Neuronal stem cell (in vitro differentiated cells): Measurements from ENCODE around the gene PRKCE.

Experiments used
- DNase-seq: peaks from one replicate; pipeline ENCODE4 v3.0.0-alpha.2; 2013; ENCODE audit warnings: low spot score
- H2AFZ ChIP-seq: one replicate; pipeline ENCODE4 v1.6.1; 2013; ENCODE audit warnings: mild to moderate bottlenecking, low read length, inconsistent platforms
- H2AK5ac ChIP-seq: 2 replicates; pipeline ENCODE4 v1.6.1; 2013; ENCODE audit warnings: low read depth, mild to moderate bottlenecking, inconsistent platforms, low read length, moderate library complexity, mixed read lengths
- H2BK120ac ChIP-seq: 2 replicates; pipeline ENCODE4 v1.6.1; 2013; ENCODE audit warnings: low read depth, mild to moderate bottlenecking, inconsistent platforms, low read length, moderate library complexity, mixed read lengths
- H2BK12ac ChIP-seq: one replicate; pipeline ENCODE4 v1.6.1; 2013; ENCODE audit warnings: low read length, inconsistent platforms
- H2BK15ac ChIP-seq: 2 replicates; pipeline ENCODE4 v1.6.1; 2013; ENCODE audit warnings: mild to moderate bottlenecking, low read length, inconsistent platforms, mixed read lengths
- H2BK5ac ChIP-seq: one replicate; pipeline ENCODE4 v1.6.1; 2013; ENCODE audit warnings: inconsistent platforms, mild to moderate bottlenecking, low read length, moderate library complexity
- H3K14ac ChIP-seq: one replicate; pipeline ENCODE4 v1.6.1; 2013; ENCODE audit warnings: low read length, inconsistent platforms
- H3K18ac ChIP-seq: 2 replicates; pipeline ENCODE4 v1.6.1; 2013; ENCODE audit warnings: low read length, inconsistent platforms
- H3K23ac ChIP-seq: 2 replicates; pipeline ENCODE4 v1.6.1; 2013; ENCODE audit warnings: low read depth, mild to moderate bottlenecking, mixed read lengths, low read length, inconsistent platforms; ENCODE audit not compliant: poor library complexity
- H3K27ac ChIP-seq: replicated peaks from 3 replicates; pipeline ENCODE4 v1.5.1; 2013; ENCODE audit warnings: low read length, inconsistent platforms
- H3K27me3 ChIP-seq, 3 experiments: 2 replicates each; pipeline ENCODE4 v1.6.1; 2013; ENCODE audit warnings: low read length in 3 of 3, mild to moderate bottlenecking in 2 of 3, inconsistent platforms in 1 of 3, low read depth in 1 of 3, mixed read lengths in 1 of 3, moderate library complexity in 1 of 3; ENCODE audit not compliant: control insufficient read depth in 3 of 3, insufficient read depth in 3 of 3
- H3K36me3 ChIP-seq, 2 donors: replicated peaks in 1 of 2; 2 replicates each; pipeline ENCODE4 v1.6.1; 2013; ENCODE audit warnings: low read length in 2 of 2; ENCODE audit not compliant: control insufficient read depth in 2 of 2, insufficient read depth in 2 of 2
- H3K4ac ChIP-seq: 2 replicates; pipeline ENCODE4 v1.6.1; 2013; ENCODE audit warnings: inconsistent platforms, mild to moderate bottlenecking, low read length, moderate library complexity
- H3K4me1 ChIP-seq, 2 donors: 1 replicate in 1 of 2; 2 replicates in 1 of 2; pipeline ENCODE4 v1.6.1; 2013; ENCODE audit warnings: low read length in 2 of 2, low read depth in 1 of 2; ENCODE audit not compliant: control insufficient read depth in 2 of 2, insufficient read depth in 1 of 2
- H3K4me2 ChIP-seq: one replicate; pipeline ENCODE4 v1.6.1; 2013; ENCODE audit warnings: mild to moderate bottlenecking, low read length, inconsistent platforms; ENCODE audit not compliant: insufficient read depth, poor library complexity, severe bottlenecking
- H3K4me3 ChIP-seq, 2 donors: 2 replicates each; pipeline ENCODE4 v1.5.1; 2013; ENCODE audit warnings: low read length in 2 of 2, mild to moderate bottlenecking in 2 of 2, inconsistent platforms in 1 of 2, moderate library complexity in 1 of 2
- H3K79me1 ChIP-seq: one replicate; pipeline ENCODE4 v1.6.1; 2013; ENCODE audit warnings: low read depth, mild to moderate bottlenecking, inconsistent platforms, low read length, moderate library complexity
- H3K9ac ChIP-seq: one replicate; pipeline ENCODE4 v1.6.1; 2013; ENCODE audit warnings: mild to moderate bottlenecking, low read depth, low read length, inconsistent platforms; ENCODE audit not compliant: poor library complexity
- H3K9me3 ChIP-seq, 2 donors: replicated peaks in 1 of 2; 2 replicates each; pipeline versions ENCODE3 to v1.6.1; 2013; ENCODE audit warnings: low read length in 2 of 2, mild to moderate bottlenecking in 2 of 2, inconsistent platforms in 1 of 2, low read depth in 1 of 2, mixed read lengths in 1 of 2, moderate library complexity in 1 of 2; ENCODE audit not compliant: control insufficient read depth in 2 of 2, insufficient read depth in 1 of 2
- H4K8ac ChIP-seq: one replicate; pipeline ENCODE4 v1.6.1; 2013; ENCODE audit warnings: low read depth, mild to moderate bottlenecking, inconsistent platforms, low read length, moderate library complexity
- H4K91ac ChIP-seq: one replicate; pipeline ENCODE4 v1.6.1; 2013; ENCODE audit warnings: low read length, low read depth, mild to moderate bottlenecking, inconsistent platforms; ENCODE audit not compliant: poor library complexity
- WGBS, 2 donors: extraction: QIAGEN DNeasy Blood & Tissue Kit; methylation state at CpG; one replicate each; pipeline ENCODE4 v1.1.7; 2013; ENCODE audit warnings: missing lambda C conversion rate in 2 of 2, mixed read lengths in 1 of 2; ENCODE audit not compliant: insufficient read length in 2 of 2, insufficient replicate concordance in 1 of 2; ENCODE audit errors: extremely low coverage in 2 of 2; 5-methylcytosine and 5-hydroxymethylcytosine counted together

PRKCE gene

GRCh38 chr2:46117379-46117778 is 465.9 kb downstream of the PRKCE start:
- Histone ChIP-seq H3K4me2 (no peak overlapping the region), H2BK5ac (no peak overlapping the region), H2AK5ac (no peak overlapping the region), H3K4me1 (no peaks in the 10 kb centered on the region), H4K91ac (no peak overlapping the region), H4K8ac (no peak overlapping the region), H3K23ac (no peak overlapping the region), H2AFZ (no peak overlapping the region), H3K18ac (no peak overlapping the region), H3K79me1 (no peaks in the 10 kb centered on the region), H3K27me3 (no peaks in the 10 kb centered on the region), H2BK12ac (no peak overlapping the region), H3K9me3 (no peaks in the 10 kb centered on the region), H2BK120ac (no peak overlapping the region), H3K4me3 (no peak overlapping the region), H3K14ac (no peak overlapping the region), H3K9ac (no peak overlapping the region), H3K27ac (no peak overlapping the region), H2BK15ac (no peak overlapping the region), H3K36me3 (no peaks in the 10 kb centered on the region), H3K4ac (no peak overlapping the region)
- DNase-seq: no peak
- no CpG with 5 or more reads among the region's 2 CpGs for whole genome bisulfite sequencing, 2 donors

GRCh38 chr2:46117994-46118393 is 466.5 kb downstream of the PRKCE start:
- H2AFZ ChIP-seq: no peak overlapping the region
- no peak overlapping the region for H3K4me2 ChIP-seq
- H4K91ac ChIP-seq: no peak overlapping the region
- no CpG with 5 or more reads among the region's 3 CpGs for WGBS, 2 donors
- no peak overlapping the region for H3K23ac ChIP-seq
- H3K4me1 ChIP-seq: no peaks in the 10 kb centered on the region
- H3K4me3 ChIP-seq: no peak overlapping the region
- DNase-seq: no peak
- H3K9me3 ChIP-seq: no peaks in the 10 kb centered on the region
- H2AK5ac ChIP-seq: no peak overlapping the region
- H2BK120ac ChIP-seq: no peak overlapping the region
- H3K79me1 ChIP-seq: no peaks in the 10 kb centered on the region
- H3K36me3 ChIP-seq: no peaks in the 10 kb centered on the region
- H3K4ac ChIP-seq: no peak overlapping the region
- H3K27me3 ChIP-seq: no peaks in the 10 kb centered on the region
- H3K9ac ChIP-seq: no peak overlapping the region
- no peak overlapping the region for H2BK12ac ChIP-seq
- H3K18ac ChIP-seq: no peak overlapping the region
- H2BK5ac ChIP-seq: no peak overlapping the region
- H3K27ac ChIP-seq: no peak overlapping the region
- no peak overlapping the region for H2BK15ac ChIP-seq
- H3K14ac ChIP-seq: no peak overlapping the region
- H4K8ac ChIP-seq: no peak overlapping the region

GRCh38 chr2:46118656-46119371 is 467.3 kb downstream of the PRKCE start:
- H3K9ac ChIP-seq: no peak overlapping the region
- no peak overlapping the region for H3K14ac ChIP-seq
- no peak overlapping the region for H4K8ac ChIP-seq
- no peaks in the 10 kb centered on the region for H3K27me3 ChIP-seq
- no peaks in the 10 kb centered on the region for H3K9me3 ChIP-seq
- no peak overlapping the region for H2AK5ac ChIP-seq
- H2BK12ac ChIP-seq: no peak overlapping the region
- no peak for DNase-seq
- no peaks in the 10 kb centered on the region for H3K36me3 ChIP-seq
- WGBS, 2 donors: no CpG with 5 or more reads among the region's 7 CpGs
- H3K79me1 ChIP-seq: no peaks in the 10 kb centered on the region
- H3K4me2 ChIP-seq: no peak overlapping the region
- H2BK120ac ChIP-seq: no peak overlapping the region
- no peak overlapping the region for H3K4ac ChIP-seq
- H3K18ac ChIP-seq: no peak overlapping the region
- H4K91ac ChIP-seq: no peak overlapping the region
- no peak overlapping the region for H3K27ac ChIP-seq
- H2BK5ac ChIP-seq: no peak overlapping the region
- H3K4me1 ChIP-seq: no peaks in the 10 kb centered on the region
- no peak overlapping the region for H3K23ac ChIP-seq
- H2BK15ac ChIP-seq: no peak overlapping the region
- H2AFZ ChIP-seq: no peak overlapping the region
- no peak overlapping the region for H3K4me3 ChIP-seq

- Histone ChIP-seq H3K9ac (no peak overlapping the region), H3K4me1 (no peaks in the 10 kb centered on the region), H3K36me3 (no peaks in the 10 kb centered on the region), H3K14ac (no peak overlapping the region), H3K9me3 (no peaks in the 10 kb centered on the region), H2BK5ac (no peak overlapping the region), H2BK120ac (no peak overlapping the region), H3K23ac (no peak overlapping the region), H3K27me3 (no peaks in the 10 kb centered on the region), H2AFZ (no peak overlapping the region), H3K4ac (no peak overlapping the region), H2BK15ac (no peak overlapping the region), H4K91ac (no peak overlapping the region), H4K8ac (no peak overlapping the region), H2BK12ac (no peak overlapping the region), H3K79me1 (no peaks in the 10 kb centered on the region), H3K4me2 (no peak overlapping the region), H3K27ac (no peak overlapping the region), H3K18ac (no peak overlapping the region), H3K4me3 (no peak overlapping the region), H2AK5ac (no peak overlapping the region)
- DNase-seq: no peak
- no CpG with 5 or more reads among the region's 5 CpGs for WGBS, 2 donors
Observed at GRCh38 chr2:46119453-46119852, 468.0 kb downstream of the PRKCE start.
